Activated CD8-positive, alpha-beta T cell treated with anti-CD3 and anti-CD28 coated beads, Interleukin-2, amount 10 ng/mL, durations not matched to agents 7 days and 5 days (primary cell): ENCODE measurements around the gene GATA5. TPM values are rescaled to one million over a fixed set of nuclear protein-coding genes. Genes with fewer than 3 reads are reported as not detected.

Experiments
- total RNA-seq, 2 experiments: library from RNA; stranded (reverse); gene quantifications; one replicate each; pipeline ENCODE4 v1.2.3, GENCODE V29; 2021

Gene GATA5
- total RNA-seq, 2 experiments from 2014 or later: not detected

Other genes starting within 250 kb of the GATA5 start
- 10 to 100 TPM; 24.1 to 26.4 TPM for gene OSBPL2, start 237.5 kb downstream of the GATA5 start, total RNA-seq
- 100 to 1,000 TPM in 1 of 2 experiments, 10 to 100 TPM in 1; 97.7 to 103 TPM for gene ADRM1, start 173.0 kb downstream of the GATA5 start, total RNA-seq
- gene LAMA5, start 108.7 kb downstream of the GATA5 start, total RNA-seq: under 1 TPM; 0.40 to 0.63 TPM
- gene RPS21, start 88.9 kb downstream of the GATA5 start, total RNA-seq: 1,000 to 10,000 TPM; 1,875 to 1,999 TPM
- 10 to 100 TPM; 17.0 to 17.5 TPM for gene CABLES2, start 68.7 kb downstream of the GATA5 start, total RNA-seq
- not detected for gene RBBP8NL, start 48.5 kb downstream of the GATA5 start, total RNA-seq
- 10 to 100 TPM; 79.4 to 79.9 TPM for gene SLCO4A1, start 166.5 kb upstream of the GATA5 start, total RNA-seq
- gene NTSR1, start 232.8 kb upstream of the GATA5 start, total RNA-seq: under 1 TPM; 0.13 to 0.21 TPM